Esophagus muscularis mucosa (tissue), 4 donors: ENCODE data around the gene SPEG. TPM values are rescaled to one million over a fixed set of nuclear protein-coding genes. Genes with fewer than 3 reads are reported as not detected.

Source experiments
- DNase-seq: peaks from one replicate; pipeline ENCODE4 v3.0.0-alpha.2; 2017; ENCODE audit errors: extremely low spot score
- H3K27ac ChIP-seq, 4 donors: fragments of 200-600 bp; sonication (generic); replicated peaks in 1 of 4; 1 replicate in 3 of 4; 2 replicates in 1 of 4; pipeline ENCODE4 v1.5.1; 2016 to 2019; ENCODE audit warnings: mild to moderate bottlenecking in 1 of 4
- H3K27me3 ChIP-seq, 4 donors: fragments of 200-600 bp; sonication (generic); one replicate each; pipeline versions ENCODE4 v1.5.1 to v1.6.0; 2016 to 2019
- H3K36me3 ChIP-seq, 4 donors: fragments of 200-600 bp; sonication (generic); one replicate each; pipeline ENCODE4 v1.5.1; 2016 to 2019
- H3K4me1 ChIP-seq, 4 donors: fragments of 200-600 bp; sonication (generic); one replicate each; pipeline ENCODE4 v1.5.1; 2016 to 2019
- H3K4me3 ChIP-seq, 4 donors: fragments of 200-600 bp; sonication (generic); 1 replicate in 2 of 4; 2 replicates in 2 of 4; pipeline ENCODE4 v1.5.1; 2016 to 2019; ENCODE audit warnings: mild to moderate bottlenecking in 4 of 4, moderate library complexity in 1 of 4
- H3K9me3 ChIP-seq, 4 donors: fragments of 200-600 bp; sonication (generic); 1 replicate in 3 of 4; 2 replicates in 1 of 4; pipeline ENCODE4 v1.5.1; 2016 to 2019
- CTCF ChIP-seq, 3 experiments: fragments of 200-600 bp in 2 of 3; fragments of 450-650 bp in 1 of 3; sonication (generic) in 2 of 3; IDR thresholded peaks; one replicate each; pipeline ENCODE4 v1.5.1; 2017 to 2019; ENCODE audit warnings: antibody characterized with exemption in 3 of 3, mild to moderate bottlenecking in 2 of 3, moderate library complexity in 1 of 3
- EP300 ChIP-seq: sonication (generic); formaldehyde crosslinking; IDR thresholded peaks from one replicate; pipeline ENCODE4 v1.6.1; 2017; ENCODE audit warnings: antibody characterized with exemption
- POLR2A ChIP-seq: fragments of 450-650 bp; IDR thresholded peaks from one replicate; pipeline ENCODE4 v1.6.1; 2017; ENCODE audit warnings: antibody characterized with exemption, moderate library complexity, mild to moderate bottlenecking, low read depth
- POLR2AphosphoS5 ChIP-seq, 2 donors: sonication (generic); formaldehyde crosslinking; IDR thresholded peaks; one replicate each; pipeline ENCODE4 v1.6.1; 2017; ENCODE audit warnings: antibody characterized with exemption in 2 of 2
- WGBS: methylation state at CpG from one replicate; pipeline ENCODE4 v1.1.5; 2018; 5-methylcytosine and 5-hydroxymethylcytosine counted together
- intact Hi-C: fragments of 100-400 bp; cut with DNase I; formaldehyde crosslinking; loops from one replicate; pipeline ENCODE4 v1.15.1; 2023
- total RNA-seq, 4 donors: library from RNA; depleted of rRNA; stranded (reverse); fragments of >200 nt; gene quantifications; one replicate each; pipeline versions ENCODE4 v1.1.0 to v1.2.1, GENCODE V29; 2016

SPEG gene
- total RNA-seq, 4 donors from 2014 or later: 115 to 251 (median 180) TPM

GRCh38 chr2:219468410-219469185, 34.0 kb downstream of the SPEG start:
- H3K27me3 ChIP-seq: no peaks in the 10 kb centered on the region
- H3K27ac ChIP-seq: peak overlapping the region; percentile 94 to 99 (median 96)
- intact Hi-C loops: no loop called here
- peaks cover 16 to 71% (median 49%) of the 10 kb centered on the region in 4 donors for H3K36me3 ChIP-seq
- H3K4me3 ChIP-seq: no peak overlapping the region
- peaks cover 42 to 93% (median 83%) of the 10 kb centered on the region in 4 donors for H3K4me1 ChIP-seq
- no peak for DNase-seq
- TF ChIP-seq POLR2A (no peak), CTCF (IDR thresholded peaks at IDR 0.05) (no peak), EP300 (no peak), POLR2AphosphoS5 (IDR thresholded peaks at IDR 0.05) (no peak)
- 67% methylated on average over 3 of the region's 23 CpGs for whole genome bisulfite sequencing
- no peaks in the 10 kb centered on the region for H3K9me3 ChIP-seq

GRCh38 chr2:219469186-219469724, 34.6 kb downstream of the SPEG start:
- peaks cover 18 to 74% (median 51%) of the 10 kb centered on the region in 4 donors for H3K36me3 ChIP-seq
- intact Hi-C loops: no loop called here
- peak overlapping the region; percentile 94 to 99 (median 96) for H3K27ac ChIP-seq
- peaks cover 36 to 93% (median 79%) of the 10 kb centered on the region in 4 donors for H3K4me1 ChIP-seq
- WGBS: 92% methylated on average over 9 of the region's 16 CpGs
- TF ChIP-seq CTCF (IDR thresholded peaks at IDR 0.05) (no peak), POLR2AphosphoS5 (IDR thresholded peaks at IDR 0.05) (peak; percentile 43 to 47)
- H3K27me3 ChIP-seq: no peaks in the 10 kb centered on the region
- no peak overlapping the region for H3K4me3 ChIP-seq
- no peak for DNase-seq
- no peaks in the 10 kb centered on the region for H3K9me3 ChIP-seq

- Histone ChIP-seq H3K36me3 (peaks cover 15 to 72% (median 41%) of the 10 kb centered on the region in 4 donors), H3K9me3 (no peaks in the 10 kb centered on the region), H3K27ac (peak overlapping the region; percentile 62 to 99 (median 94)), H3K4me3 (no peak overlapping the region), H3K27me3 (peaks cover 0 to under 1% (median 0%) of the 10 kb centered on the region in 4 donors), H3K4me1 (peaks cover 26 to 93% (median 71%) of the 10 kb centered on the region in 4 donors)
- DNase-seq: no peak
- WGBS: 51% methylated on average over 4 of the region's 4 CpGs
- intact Hi-C loops: no loop called here
- TF ChIP-seq POLR2AphosphoS5 (IDR thresholded peaks at IDR 0.05) (no peak), CTCF (IDR thresholded peaks at IDR 0.05) (no peak), EP300 (no peak), POLR2A (no peak)
These were observed 35.8 kb downstream of the SPEG start for GRCh38 chr2:219470429-219470828.

- H3K4me1 ChIP-seq: peaks cover 20 to 93% (median 71%) of the 10 kb centered on the region in 4 donors
These were observed 37.1 kb downstream of the SPEG start for GRCh38 chr2:219471476-219472371.

More at GRCh38 chr2:219471476-219472371, 37.1 kb downstream of the SPEG start:
- 78% methylated on average over 6 of the region's 22 CpGs for WGBS
- peaks cover 0 to 5% (median 0%) of the 10 kb centered on the region in 4 donors for H3K27me3 ChIP-seq
- H3K9me3 ChIP-seq: no peaks in the 10 kb centered on the region
- intact Hi-C loops: no loop called here
- peak overlapping the region; percentile 62 to 99 (median 94) for H3K27ac ChIP-seq
- TF ChIP-seq CTCF (IDR thresholded peaks at IDR 0.05) (no peak), POLR2A (no peak), POLR2AphosphoS5 (IDR thresholded peaks at IDR 0.05) (no peak), EP300 (no peak)
- no peak overlapping the region for H3K4me3 ChIP-seq
- DNase-seq: no peak
- peaks cover 15 to 62% (median 34%) of the 10 kb centered on the region in 4 donors for H3K36me3 ChIP-seq
